ENCODE measurements around the gene NOC3L.
"Not testable (repeated sequence)": the region's sequence is repeated elsewhere in the genome, so short reads cannot be mapped to it uniquely, and the experiment has no call there.

NOC3L gene, protein sequence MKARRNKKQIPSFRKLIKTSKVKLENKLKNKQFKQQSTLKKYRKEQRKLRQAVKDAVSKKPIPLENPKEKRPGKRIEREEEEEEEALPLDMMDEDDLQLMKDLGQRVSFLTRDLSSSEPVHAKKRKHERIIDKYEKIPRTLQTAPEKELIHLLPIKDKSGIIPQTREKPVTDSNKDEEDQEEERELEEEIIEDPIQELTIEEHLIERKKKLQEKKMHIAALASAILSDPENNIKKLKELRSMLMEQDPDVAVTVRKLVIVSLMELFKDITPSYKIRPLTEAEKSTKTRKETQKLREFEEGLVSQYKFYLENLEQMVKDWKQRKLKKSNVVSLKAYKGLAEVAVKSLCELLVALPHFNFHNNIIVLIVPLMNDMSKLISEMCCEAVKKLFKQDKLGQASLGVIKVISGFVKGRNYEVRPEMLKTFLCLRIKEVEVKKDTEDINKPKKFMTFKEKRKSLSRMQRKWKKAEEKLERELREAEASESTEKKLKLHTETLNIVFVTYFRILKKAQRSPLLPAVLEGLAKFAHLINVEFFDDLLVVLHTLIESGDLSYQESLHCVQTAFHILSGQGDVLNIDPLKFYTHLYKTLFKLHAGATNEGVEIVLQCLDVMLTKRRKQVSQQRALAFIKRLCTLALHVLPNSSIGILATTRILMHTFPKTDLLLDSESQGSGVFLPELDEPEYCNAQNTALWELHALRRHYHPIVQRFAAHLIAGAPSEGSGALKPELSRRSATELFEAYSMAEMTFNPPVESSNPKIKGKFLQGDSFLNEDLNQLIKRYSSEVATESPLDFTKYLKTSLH

DNA sequence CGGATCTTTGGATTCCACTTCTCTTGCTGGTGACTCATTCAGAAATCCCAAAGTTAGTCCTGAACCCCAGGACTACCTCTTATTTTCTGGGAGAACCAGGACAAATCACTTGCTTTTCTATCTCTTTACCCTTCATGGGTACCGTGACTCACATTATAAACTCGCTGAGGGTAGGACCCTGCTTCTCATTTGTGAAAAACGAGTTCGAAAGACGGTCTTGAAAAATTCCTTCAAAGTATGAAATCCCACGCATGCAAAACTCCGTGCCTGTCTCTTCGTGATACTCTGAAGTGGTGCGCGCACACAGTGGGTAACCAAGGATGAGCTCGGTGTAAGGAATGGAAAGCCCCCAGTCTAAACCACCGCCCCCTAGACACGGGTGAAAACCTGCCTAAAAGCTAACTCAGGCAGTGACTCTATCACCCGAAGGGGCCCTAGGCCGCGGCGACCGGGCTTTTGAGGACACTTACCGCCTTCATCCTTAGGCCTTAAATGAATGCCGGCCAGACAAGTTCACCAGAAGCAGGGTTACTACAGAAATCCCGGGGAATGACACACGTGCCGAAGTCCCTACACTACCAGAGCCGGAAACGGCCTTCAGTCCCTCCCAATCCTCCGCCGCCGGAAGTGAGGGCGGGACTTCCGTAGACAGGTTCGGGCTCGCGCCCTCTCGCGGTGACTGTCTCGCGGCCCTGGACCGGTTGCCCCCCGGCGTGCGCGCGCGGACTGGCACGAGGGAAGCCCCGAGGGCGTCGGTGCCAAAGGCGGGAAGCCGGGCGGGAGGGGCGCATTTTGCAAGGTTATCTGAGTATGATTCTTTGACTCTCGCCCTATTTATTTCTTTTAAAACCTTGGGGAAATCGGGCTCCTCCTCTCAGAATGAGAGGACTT, at the start of gene NOC3L:
Gene NOC3L (minus strand): TSS at position 580 of the 891 bp plus-strand sequence. CDS start 101 bp downstream, at position 479.
- peak; percentile 93 for DNase-seq (ENCODE audit: low spot score)

DNA sequence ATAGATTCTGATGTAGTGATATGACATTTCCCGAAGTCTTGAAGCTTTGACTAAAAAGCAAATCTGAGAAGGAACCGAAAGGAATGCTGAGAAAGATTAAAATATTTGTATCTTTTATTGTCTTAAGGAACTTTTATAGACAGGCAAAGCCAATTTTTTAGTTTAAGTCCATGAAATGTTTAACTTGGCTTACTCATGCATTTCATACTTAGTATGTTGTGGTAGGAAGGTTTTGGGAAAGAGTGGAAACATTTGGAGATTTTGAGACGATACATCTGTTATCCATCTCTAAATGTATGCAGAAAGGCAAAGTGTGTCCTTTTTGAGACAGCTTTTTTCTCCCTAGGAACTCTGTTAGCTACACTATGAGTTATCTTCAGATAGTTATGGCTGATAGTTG, 49.7 kb upstream of the NOC3L start:
- no peak for DNase-seq (ENCODE audit: low spot score)

DNA sequence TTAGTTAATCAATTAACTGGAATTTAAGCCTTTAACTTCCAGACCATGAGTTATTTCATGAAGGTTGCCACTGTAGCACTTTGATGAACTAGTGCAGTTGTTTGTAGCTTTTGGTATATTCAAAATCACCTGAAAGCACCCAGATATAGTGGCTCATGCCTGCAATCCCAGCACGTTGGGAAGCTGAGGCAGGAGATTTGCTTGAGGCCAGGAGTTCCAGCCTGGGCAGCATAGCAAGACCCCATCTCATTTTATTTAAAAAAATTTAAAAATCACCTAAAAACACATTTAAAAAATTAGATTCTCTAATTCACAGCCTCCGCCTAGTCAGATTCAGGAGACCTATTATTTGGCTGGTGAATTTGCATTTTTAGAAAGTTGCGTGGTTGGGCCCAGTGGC, 48.6 kb upstream of the NOC3L start:
- DNase-seq (ENCODE audit: low spot score), result no peak

DNA sequence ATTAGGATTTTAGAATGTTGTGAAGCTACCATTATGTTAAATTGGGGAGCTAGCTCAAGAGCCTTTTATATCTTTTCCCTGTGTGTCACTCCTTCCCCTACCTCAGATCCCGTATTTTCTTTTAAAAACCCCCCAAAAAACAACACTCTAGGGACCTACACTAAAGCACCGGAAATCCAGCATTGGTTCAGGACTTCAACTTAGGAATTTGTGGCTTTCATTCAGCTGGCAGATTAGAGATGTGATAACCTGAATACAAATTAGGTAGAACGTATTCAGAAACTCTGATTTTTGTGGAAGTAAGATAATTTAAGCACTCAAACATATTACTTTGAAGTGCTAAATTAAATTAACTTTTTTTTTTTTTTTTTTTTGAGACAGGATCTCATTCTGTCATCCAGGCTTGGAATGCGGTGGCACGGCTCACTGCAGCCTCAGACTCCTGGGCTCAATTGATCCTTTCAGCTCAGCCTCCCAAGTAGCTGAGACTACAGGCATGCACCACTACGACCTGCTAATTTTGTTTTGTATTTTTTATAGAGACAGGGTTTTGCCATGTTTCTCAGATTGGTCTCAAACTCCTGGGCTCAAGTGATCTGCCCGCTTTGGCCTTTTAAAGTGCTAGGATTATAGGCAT, 46.4 kb upstream of the NOC3L start:
- no peak for DNase-seq (ENCODE audit: low spot score)

DNA sequence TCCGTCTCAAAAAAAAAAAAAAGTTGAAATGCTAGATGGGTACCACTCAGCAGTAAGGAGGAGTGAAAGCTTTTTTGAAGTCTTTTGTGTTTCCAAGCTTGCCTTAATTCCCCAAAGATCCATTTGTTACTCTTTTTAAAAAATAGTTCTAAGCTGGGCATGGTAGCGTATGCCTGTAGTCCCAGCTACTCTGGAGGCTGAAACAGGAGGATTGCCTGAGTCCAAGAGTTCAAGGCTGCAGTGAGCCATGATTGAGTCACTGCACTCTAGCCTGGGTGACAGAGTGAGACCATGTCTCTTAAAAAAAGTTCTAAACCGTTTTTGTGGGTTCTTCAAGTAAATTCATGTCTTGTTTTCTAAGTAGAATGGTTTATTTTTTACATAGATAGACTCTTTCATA, 44.9 kb upstream of the NOC3L start:
- no peak for DNase-seq (ENCODE audit: low spot score)

DNA sequence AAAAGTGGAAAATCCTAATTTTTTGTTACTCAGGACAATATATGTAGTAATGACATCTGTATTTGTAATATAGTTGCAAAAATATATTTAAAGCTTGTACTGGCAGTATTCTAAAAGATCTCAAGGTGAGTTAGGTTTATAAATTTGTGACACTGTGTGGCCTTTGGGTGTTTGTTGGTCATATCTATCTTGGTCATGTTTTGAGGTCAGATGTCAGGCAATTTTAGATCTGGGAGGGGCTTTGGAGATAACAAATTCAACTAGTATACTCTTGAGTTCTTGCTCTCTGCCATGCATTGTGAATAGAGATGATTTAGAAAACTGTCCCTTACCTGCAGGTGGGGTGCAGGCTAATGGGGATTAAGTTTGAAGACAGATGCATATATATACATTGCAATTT, 42.7 kb upstream of the NOC3L start:
- no peak for DNase-seq (ENCODE audit: low spot score)

DNA sequence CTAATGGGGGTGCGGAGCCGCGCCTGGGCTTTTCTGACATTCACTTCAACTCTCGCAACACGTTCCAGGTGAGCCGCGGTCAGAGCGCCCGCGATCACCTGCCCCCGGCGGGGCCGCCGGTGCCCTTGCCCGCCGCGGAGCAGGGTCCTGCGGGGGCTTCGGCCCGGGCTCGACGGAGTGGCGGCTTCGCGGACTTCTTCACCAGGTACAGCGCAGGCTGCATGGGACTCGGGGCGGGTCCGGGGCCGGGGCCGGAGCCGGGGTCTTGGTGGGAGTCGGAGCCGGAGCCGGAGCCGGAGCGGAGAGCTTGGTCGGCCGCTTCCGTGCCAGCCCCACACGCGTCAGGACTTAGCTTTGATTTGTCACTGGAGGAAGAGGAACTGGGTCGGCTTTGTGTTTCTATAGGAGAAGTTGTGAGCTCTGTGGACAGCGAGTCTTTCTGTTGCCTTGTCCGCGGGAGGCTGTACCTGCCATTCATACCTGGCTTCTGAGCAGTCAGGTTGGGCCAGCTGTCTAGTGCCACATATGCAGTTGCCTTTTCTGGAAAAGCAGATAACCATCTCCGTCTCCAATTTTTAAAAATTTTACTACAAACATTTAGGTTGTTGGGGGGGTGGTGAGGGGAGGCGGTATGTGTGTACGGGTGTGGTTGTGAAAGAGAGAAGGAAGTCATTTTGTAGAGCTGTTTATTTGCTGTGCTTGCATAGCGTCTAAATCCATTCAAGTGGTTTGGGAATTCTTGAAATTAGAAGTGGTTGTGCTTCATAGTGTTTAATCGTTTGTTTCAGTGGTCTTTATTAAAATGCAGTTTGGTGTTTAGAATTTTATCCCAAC, 40.9 kb upstream of the NOC3L start:
- peak; percentile 17 for DNase-seq (ENCODE audit: low spot score)

DNA sequence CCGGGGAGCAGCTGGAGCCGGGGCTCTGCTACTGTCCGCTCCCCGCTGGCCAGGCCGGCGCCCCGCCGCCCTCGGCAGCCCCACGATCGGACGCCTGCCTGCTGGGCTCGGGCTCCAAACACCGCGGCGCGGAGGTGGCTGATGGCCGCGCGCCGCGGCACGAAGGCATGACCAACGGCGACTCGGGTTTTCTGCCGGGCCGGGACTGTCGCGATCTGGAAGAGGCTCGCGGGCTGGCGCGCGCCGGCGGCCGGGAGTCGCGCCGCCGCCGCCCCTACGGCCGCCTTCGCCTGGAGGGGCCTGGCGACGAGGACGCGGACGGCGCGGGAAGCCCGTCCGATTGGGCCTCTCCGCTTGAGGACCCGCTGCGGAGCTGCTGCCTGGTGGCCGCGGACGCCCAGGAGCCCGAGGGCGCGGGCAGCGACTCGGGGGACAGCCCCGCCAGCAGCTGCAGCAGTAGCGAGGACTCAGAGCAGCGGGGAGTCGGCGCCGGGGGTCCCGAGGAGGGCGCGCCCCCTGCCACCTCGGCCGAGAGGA, 40.2 kb upstream of the NOC3L start:
- DNase-seq (ENCODE audit: low spot score), result no peak

DNA sequence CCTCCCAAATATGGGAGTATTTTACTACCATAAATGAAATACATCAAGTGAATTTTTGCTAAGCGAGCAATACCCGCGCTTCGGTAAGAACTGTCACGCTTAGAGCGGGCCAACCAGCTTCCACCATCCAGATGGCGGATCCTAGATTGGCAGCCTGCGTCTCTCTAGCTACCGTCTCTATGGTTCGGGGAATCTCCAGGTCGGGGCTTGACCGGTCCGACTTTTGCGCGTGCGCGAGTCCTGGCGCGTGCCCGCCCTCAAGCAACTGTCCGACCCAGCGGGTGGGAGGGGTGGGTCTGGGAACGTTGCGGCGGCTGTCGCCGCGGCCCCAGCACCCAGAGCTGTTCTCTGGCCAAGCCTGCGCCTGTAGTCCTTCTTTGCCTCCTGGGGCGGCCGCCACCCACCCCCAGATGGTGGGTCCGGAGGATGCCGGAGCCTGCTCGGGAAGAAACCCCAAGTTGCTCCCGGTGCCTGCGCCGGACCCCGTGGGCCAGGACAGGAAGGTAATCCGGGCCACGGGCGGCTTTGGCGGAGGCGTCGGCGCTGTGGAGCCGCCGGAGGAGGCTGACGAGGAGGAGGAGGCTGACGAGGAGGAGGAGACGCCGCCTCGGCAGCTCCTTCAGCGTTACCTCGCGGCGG, 39.6 kb upstream of the NOC3L start, which contains the start of gene TBC1D12:
Gene TBC1D12 (plus strand): TSS at position 338 of the 639 bp plus-strand sequence. CDS start 73 bp downstream, at position 411.
- peak; percentile 29 for DNase-seq (ENCODE audit: low spot score)

DNA sequence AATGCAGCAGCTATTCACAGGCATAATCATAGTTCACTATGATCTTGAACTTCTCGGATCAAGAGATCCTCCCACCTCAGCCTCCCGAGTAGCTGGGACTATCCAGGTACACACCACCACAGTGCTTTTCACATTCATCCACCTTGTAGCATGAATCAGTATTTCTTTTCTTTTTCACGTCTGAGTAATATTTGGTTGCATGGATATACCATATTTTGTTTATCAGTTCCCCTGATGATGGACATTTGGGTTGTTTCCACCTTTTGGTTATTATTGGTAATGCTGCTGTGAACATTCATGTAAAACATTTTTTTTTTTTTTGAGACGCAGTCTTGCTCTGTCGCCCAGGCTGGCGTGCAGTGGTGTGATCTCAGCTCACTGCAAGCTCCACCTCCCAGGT, 36.0 kb upstream of the NOC3L start:
- no peak for DNase-seq (ENCODE audit: low spot score)

DNA sequence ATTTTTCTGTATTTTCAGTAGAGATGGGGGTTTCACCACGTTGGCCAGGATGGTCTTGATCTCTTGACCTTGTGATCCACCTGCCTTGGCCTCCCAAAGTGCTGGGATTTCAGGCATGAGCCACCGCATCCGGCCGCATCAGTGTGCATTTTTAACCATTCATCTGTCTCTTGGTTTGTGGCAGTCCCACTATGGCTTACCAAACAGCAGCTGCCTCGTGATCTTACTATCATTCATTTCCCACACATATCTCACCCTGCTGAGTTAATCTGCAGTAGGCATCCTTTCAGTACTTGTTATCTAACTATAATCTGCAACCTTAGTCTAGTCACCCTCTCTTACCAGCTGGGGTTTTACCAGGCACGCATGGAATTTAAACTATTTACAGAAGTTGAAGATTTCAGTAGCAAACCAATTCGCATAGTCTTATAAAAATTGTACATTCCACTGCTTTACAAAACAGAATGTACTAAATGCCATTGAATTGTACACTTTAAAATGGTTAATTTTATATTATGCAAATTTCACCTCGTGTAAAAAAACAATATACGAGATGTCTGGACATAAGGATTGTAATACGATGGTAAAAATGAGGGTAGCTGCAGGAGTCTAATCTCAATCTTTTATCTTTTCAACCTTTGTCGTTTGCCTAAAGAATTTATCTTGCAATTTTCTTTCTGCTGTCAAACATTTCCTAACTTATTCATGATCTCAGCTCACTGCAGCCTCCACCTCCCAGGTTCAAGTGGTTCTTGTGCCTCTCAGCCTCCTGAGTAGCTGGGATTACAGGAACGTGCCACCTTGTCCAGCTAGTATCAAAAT, 35.0 kb upstream of the NOC3L start:
- no peak for DNase-seq (ENCODE audit: low spot score)

DNA sequence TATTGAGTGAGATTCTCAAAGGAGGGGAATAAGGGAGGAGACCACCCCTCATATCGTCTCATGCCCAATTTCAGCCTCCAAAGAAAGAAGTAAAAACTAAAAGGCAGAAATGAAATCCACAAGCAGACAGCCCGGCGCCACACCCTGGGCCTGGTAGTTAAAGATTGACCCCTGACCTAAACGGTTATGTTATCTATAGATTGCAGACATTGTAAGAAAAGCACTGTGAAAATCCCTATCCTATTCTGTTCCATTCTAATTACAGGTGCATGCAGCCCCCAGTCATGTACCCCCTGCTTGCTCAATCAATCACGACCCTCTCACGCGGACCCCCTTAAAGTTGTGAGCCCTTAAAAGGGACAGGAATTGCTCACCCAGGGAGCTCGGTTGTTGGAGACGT, 29.4 kb upstream of the NOC3L start:
- DNase-seq (ENCODE audit: low spot score), result not testable (repeated sequence)

DNA sequence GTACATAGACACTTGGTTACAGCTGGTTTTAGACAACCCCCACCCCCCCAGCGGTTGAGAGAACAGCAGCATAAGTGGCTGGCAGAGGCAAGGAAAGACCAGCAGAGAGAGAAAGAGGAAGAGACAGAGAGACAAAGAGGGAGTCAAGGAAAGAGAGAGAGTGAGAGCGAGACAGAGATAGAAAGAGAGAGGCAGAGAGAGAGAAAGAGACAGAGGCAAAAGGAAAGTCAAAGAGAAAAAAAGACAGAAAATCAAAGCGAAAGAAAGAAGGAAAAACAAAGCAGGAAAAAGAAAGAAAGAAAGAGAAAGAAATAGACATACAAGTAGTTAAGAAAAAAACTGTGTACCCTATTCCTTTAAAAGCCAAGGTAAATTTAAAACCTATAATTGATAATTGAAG, 23.0 kb upstream of the NOC3L start:
- not testable (repeated sequence) for DNase-seq (ENCODE audit: low spot score)

DNA sequence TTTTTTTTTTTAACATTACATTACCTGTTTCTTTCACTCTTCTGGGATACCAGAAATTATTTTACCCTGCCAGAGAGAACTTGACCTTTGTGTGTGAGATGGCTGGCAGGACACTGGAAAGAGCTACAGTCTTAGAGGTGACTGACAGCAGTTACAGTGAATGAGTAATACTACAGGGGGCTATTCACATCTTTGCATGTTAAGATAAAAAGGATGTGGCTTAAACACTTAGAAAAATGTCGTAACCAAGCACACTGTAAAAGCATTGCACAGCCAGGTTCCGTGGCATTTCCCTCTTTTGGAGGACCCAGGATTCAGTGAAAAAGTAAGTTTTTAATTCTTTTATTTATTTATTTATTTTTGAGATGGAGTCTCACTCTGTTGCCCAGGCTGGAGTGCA, 20.8 kb upstream of the NOC3L start:
- no peak for DNase-seq (ENCODE audit: low spot score)

DNA sequence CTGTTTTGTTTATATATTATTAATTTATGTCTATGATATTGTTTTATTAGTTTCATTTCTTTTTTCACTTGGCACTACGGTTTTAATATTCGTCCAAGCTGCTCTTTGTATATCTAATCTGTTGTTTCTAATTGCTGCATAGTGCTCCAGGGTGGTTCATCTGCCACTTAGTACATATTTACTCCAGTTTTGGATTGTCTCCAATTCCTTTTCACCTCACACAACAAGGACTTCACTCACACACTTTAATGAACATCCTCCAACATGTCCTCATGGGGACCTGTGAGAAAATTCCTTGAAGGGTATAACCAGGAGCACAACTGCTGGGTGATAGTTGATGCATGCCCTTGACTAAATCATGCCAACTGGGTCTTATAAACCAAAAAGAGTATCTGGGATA, 14.1 kb upstream of the NOC3L start:
- DNase-seq (ENCODE audit: low spot score), result no peak

DNA sequence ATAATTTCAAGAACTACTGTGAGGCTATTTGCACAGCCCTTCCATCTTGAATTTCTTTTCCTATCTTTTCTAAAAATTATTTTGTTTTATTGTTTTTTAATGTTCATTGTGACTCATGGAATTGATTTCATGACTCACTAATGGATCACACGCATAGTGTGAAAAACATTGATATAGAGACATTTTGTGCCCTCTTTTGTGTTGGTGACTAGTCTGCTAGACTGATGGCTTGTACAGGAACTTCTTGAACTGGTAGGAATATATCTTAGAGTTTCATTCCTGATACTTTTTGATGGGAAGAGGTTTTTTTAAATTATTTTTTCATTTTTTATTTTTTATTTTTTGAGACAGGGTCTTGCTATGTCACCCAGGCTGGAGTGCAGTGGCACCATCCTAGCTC, 12.6 kb upstream of the NOC3L start:
- DNase-seq (ENCODE audit: low spot score), result no peak

DNA sequence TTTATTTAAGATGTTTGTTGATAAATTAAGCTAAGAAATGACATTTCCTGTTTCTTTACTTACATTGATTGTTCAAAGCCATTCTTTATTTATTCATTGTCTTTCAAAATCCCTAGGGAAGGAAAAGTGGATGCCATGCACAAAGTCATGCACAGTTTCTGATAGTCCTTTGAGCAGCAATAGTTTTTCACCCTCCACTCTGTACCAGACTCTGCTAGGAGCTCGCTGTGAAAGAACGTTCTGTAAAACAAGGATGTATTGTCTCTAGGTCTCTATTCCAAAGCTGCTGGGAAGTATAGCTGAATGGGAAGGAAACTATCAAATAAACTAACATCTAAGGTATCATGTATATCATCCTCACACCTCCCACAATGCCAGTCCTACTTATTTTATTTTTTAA, 7.8 kb upstream of the NOC3L start:
- DNase-seq (ENCODE audit: low spot score), result no peak

DNA sequence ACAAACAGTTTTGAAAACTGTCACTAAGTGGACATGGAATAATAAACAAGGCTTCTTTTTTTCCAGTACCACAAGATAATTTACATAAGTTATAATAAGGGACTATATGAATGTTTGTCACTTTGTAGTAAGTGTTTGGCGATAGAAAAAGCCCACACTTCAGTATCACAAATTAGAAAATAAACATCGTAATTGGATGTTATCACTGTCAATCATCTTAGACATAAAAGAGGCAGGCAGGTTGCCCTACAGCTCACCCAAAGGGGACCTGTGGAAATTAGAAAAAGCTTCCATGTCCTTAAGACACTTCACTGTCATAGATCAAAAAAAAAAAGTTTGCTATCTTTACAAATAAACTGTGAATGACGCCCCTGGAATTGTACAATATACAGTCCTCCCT, 3.6 kb upstream of the NOC3L start:
- no peak for DNase-seq (ENCODE audit: low spot score)

DNA sequence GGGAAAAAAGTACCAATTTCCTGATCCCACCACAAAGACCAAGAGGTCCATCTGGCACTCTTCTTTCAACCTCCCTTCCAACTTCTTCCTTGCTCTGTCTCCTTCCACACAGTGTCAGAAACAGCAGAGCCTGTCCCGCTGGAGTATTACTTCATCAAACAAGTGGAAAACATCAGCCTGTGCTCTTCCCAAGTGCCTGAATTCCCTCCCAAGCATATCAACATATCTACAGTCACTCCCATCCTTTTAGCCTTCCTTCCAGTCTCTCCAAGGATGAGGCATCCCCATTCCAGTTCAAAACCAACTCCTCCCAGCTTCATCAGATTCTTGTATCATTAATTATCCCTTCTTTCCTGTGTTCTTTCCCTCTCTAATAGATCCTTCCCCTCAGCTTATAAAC, 1.7 kb upstream of the NOC3L start:
- no peak for DNase-seq (ENCODE audit: low spot score)
